GM19025 (cell line): ENCODE results near the gene RPS3.
"Not testable (repeated sequence)": the region's sequence is repeated elsewhere in the genome, so short reads cannot be mapped to it uniquely, and the experiment has no call there.

Experiments used
- ATAC-seq: cut with Tn5 transposase; IDR thresholded peaks from one replicate; pipeline ENCODE4 v1.9.1; 2021; ENCODE audit warnings: mild to moderate bottlenecking, low read depth, moderate library complexity; ENCODE audit not compliant: unreplicated experiment

The RPS3 gene

DNA sequence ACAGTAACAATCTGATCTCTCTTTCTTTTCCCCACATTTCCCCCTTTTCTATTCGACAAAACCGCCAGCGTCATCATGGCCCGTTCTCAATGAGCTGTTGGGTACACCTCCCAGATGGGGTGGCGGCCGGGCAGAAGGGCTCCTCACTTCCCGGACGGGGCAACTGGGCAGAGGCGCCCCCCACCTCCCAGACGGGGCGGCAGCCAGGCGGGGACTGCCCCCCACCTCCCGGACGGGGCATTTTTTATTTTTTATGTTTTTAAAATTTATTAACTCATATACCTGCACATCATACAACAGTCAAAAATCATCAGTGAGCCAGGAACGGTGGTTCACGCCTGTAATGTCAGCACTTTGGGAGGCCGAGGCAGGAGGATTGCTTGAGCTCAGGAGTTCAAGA lies 20.5 kb upstream of the RPS3 start:
- ATAC-seq = not testable (repeated sequence)

DNA sequence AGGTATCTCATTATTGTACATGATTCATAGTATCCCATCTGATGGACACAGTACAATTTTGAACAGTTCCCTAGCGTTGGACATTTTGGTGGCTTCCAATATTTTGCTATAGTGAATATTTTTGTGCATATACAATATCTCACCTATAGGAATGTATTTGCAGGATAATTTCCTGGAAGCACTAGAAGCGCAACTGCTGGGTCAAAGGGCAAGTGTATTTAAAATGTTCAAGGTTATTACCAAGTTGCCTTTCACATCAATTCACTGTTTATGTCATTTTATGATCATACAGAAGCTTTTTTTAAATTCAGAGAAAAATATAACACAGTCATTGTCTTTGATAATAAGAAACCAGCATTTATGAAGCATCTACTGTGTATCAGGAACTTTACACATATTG lies 19.1 kb upstream of the RPS3 start:
- no peak for ATAC-seq

DNA sequence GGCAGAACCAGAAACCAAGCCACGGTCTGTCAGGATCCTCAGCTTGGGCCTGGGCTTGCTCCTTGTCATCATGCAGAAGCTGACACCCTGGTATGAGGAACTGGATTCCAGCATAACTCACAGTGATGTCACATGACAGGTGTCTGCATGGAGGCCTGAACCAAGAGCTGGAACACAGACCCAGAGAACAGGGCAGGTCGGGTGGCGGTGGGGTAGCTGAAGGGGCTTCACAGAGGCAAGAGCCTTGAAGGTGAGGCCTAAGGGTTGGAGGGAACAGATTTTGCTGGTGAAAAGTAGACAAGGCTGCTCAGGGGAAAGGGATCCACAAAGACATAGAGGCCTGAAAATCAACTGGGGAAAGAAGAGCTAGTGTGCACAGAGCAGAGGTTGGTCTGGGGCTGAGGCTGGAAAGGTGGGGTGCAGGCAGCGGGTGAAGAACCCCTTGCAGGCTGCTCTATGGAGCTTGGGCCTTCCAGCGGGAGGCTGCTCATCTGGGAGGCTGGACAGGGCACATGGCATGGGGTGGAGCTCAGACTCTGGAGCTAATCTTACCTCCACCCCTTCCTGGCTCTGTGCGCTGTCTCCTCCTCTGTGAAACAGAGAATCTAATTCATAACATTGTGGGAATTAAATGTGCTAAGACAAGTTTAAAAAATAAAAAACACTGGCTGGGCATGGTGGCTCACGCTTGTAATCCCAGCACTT lies 18.4 kb upstream of the RPS3 start:
- no peak for ATAC-seq

DNA sequence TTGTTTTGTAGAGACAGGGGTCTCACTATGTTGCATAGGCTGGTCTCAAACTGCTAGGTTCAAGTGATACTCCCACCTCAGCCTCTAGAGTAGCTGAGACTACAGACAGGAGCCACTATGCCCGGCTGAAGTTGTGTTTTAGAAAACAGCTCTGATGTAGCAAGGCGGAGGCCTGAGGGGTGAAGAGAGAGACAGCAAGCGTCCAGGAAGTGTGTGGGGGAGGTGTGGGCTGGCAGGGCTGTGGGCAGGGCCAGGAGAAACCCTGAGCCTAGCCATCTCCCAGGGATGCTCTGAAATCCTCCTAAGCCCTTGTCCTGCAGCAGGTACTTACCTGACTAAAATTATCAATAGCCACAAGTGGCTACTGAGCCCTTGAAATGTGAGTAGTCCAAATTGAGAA lies 16.1 kb upstream of the RPS3 start:
- no peak for ATAC-seq

DNA sequence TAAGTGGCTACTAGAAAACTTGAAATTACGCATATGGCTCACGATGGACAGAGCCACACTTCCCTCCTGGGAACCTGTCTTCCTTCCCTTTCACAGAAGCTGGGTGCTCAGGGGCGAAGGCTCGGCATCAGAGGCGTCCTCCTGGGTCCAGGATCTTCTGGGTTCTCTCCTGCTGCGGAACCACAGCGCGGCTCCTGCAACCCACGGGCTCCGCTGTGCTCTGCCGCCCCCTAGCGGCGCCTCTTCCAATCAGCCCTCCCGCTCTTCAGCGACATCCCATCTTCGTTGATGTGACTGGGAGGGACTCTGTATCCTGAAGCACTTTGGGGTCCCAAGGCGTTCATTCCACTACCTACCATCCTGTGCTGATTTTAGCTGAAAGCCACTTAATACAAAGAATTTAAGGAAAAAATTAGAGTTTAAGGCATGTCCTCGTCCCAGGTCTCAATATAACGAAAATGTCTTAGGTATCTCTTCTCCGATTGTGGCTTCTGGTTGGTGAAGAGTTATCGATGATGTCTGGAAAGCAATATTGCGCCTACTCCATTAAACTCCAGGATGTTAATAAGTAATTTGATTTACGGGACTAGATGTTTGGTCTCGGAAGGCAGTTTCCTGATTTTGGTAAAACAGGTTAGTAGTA lies 14.8 kb upstream of the RPS3 start:
- ATAC-seq = no peak

DNA sequence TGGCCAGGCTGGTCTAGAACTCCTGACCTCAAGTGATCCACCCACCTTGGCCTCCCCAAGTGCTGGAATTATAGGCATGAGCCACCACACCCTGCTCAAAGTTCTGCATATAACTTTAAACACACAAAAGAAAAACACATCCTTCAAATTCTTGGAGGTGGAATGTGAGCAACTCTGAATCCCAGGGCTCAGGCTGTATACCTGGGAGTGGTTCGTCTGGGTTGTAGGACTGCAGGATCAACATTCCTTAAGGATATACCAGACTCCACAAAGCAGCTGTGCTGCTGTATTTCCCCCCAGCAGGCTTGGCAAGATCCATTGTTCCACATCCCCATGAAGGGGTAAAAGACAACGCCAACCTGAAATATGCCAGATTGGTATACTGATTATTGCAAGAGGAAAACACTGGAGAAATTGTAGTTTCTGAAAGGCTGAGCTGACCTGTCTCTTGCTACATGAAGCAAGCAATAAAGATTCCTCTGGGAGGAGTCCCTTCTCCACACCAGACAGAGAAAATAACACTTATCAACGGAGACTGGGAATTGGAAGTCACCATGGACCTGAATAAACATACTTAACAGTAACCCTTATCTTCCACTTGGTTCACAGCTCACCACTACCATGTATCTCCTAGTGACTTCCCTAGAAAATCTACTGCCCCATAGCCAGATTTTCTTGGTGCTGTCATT lies 12.2 kb upstream of the RPS3 start:
- no peak for ATAC-seq

DNA sequence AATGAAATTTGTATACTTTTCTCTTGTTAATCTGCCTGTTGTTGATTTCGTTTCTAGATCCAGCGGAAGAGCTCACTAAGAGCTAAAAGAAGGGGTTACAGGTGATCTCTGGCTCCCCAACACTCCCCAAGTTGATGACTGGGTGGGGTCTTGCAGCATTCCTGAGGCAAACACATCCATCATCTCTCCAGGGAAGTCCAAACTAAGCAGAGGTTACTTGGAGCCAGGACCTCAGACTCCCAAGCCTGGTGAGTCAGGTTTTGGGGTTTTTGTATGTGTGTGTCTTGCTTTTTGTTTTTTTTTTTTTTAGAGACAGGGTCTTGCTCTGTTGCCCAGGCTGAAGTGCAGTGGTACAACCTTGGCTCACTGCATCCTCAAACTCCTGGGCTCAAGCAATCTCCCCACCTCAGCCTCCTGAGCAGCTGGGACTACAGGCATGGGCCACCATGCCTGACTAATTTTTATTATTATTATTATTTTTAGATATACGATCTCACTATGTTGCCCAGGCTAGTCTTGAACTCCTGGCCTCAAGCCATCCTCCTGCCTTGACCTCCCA lies 11.5 kb upstream of the RPS3 start:
- ATAC-seq = no peak

DNA sequence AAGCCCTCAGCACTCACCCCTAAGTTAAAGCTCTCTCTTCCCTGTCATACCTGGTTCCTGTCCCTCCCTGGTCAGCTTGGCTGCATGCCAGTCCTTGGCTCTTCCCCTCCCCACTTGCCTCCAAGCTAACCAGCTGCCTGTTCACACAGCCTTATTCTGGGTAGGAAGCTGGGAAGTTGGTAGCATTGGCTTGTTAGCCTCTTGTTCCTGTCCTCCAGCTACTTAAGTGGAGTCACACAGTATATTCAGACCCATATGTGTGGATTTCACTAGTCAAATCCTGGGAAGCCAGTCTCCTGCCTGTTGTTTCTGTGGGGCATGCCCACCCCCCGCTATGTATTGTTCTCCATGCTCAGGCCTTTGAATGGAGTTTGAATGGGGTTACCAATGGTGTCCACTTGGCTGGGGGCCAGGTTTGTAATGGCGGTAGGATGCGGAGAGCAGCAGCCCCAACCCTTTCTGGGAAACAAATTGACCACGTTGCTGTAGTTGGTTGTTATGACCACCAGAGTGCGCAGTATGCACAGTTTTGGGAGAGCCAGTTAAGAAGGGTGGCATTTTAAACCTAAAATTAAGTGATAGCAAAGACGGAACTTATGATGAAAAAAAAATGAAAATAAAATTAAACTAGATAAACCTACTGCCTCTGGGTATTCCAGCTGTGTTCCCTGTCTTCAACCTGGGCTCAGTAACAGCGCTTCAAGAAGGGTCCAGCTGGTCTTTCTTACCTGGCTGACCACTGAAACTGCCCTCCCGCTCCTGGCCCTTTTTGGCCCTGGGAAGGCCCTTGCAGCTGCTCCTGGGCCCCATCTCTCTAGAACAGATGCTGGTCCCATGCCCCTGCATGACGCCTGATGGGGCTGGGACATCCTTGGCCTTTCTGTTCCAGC lies 10.7 kb upstream of the RPS3 start:
- no peak for ATAC-seq

DNA sequence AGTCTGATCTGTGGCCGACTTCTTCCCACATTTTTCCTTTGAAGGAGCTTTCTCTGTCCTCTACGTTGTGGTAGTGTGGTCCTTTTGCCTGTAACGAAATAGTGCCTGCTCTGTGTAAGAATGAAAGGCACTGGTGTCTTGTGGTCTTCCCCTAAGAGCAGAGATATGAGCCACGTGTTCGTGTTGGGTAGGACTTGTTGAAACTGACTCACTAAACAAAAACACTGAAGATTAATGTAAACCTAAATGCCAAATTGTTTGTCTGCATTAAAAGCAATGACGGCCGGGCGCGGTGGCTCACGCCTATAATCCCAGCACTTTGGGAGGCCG lies 10.1 kb upstream of the RPS3 start:
- no peak for ATAC-seq

DNA sequence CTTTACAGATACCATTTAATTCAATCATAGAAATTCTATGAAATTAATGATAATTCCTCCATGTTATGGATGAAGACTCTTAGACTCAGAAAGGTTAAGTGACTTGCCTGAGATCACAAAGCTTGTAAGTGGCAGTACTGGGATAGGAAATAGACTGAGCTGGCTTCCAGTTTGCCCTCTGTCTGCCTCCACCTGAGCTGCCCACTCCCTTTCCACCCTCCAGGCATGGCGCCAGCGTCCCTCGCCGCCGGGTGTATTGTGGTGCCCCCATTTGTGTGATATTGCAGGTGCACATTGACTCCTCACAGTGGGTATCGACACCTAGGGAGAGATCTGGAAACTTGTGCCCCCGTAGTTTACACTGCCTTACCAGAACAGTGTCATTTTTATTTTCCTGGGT lies 9.4 kb upstream of the RPS3 start:
- ATAC-seq = no peak

DNA sequence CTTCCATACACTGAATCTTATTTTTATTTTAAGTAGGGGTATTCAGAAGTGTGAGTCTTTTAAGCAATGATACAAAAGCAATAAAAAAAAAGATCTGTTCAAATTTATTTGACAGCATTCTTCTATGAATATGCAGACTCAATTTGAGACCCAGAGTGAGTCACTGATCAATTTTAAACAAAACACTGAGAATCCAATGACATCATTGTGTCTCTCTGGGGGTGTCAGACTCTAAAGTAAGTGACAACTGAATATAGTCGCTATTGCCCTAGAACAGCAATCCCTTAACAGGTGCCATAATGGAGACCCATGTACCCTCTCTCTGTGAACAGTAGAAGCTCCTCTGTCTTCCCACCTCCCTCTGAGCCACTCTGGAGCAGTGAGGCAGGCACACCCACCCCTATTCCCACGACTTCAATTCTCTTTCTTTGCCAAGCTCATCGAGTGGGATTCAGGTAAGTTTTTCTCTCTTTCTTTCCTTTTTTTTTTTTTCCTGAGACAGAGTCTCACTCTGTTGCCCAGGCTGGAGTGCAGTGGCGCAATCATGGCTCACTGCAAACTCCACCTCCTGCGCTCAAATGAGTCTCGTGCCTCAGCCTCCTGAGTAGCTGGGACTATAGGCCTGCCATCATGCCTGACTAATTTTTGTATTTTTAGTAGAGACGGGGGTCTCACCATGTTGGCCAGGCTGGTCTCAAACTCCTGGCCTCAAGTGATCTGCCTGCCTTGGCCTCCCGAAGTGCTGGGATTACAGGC lies 5.1 kb upstream of the RPS3 start:
- no peak for ATAC-seq

DNA sequence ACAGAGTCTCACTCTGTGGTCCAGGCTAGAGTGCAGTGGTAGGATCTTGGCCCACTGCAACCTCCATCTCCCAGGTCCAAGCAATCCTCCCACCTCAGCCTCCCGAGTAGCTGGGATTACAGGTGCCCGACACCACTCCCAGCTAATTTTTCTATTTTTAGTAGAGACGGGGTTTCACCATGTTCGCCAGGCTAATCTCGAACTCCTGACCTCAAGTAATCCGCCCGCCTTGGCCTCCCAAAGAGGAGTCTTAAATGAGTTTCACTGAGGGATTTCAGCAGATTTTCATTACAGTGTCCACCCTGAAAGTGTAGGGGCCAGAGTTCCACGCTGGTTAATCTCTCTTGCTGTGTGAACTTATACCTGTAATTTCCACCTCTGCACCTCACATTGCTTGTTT lies 412 bp upstream of the RPS3 start:
- no peak for ATAC-seq

DNA sequence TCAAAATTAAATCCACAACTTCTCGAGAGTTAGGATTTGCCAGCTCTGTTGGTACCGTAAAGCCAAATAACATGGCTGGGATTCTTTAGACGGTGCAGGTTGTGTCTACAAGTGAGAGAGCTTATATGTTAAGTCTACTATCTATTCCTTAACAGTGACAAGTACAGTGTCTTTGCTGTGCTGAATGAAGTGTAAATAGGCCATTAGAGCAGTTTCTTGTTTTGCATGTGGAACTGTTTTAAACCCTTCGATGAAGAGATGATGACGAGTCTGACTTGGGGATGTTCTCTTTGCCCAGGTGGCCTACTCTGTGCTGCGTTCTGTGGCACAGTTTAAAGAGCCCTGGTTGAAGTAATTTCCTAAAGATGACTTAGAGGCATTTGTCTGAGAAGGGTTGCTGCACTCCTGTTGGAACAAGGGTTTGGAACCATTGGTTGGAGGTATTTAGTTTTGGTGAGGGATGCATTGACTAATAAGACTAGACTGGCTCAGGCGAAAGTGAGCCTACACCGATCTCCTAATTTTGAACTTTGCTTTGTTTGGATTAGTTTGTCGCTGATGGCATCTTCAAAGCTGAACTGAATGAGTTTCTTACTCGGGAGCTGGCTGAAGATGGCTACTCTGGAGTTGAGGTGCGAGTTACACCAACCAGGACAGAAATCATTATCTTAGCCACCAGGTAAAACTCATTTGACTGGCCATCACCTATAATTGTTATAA lies 988 bp downstream of the RPS3 start:
- ATAC-seq = no peak

DNA sequence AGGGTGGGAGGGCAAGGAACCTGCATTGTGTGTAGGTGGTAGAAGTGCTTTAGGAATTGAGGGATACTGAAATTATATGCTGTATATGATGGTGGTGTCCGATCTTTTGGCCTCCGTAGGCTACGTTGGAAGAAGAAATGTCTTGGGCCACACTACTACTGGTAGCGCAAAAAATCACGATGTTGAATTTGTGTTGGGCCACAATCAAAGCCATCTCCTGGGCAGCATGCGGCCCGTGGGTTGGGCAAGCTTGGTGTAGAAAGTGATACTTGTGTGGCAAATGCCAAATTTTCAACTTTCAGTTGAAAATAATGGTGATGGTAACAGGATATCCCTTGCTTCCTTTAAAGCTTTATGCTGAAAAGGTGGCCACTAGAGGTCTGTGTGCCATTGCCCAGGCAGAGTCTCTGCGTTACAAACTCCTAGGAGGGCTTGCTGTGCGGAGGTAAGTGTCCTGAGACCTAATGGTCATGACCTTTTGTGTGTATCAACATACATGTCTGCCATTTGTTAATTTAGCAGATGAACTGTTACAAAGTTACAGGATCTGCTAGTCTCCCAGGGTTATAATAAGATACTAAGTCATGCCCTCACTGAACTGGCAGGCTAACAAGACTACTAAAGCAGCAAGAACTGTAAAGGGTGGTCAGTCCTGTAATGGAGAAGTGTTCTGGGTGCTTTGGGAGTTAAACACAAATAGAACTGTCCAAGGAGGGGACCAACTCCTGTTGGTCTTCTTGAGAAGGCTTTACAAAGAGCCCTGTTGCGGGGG lies 2.9 kb downstream of the RPS3 start:
- ATAC-seq = no peak

DNA sequence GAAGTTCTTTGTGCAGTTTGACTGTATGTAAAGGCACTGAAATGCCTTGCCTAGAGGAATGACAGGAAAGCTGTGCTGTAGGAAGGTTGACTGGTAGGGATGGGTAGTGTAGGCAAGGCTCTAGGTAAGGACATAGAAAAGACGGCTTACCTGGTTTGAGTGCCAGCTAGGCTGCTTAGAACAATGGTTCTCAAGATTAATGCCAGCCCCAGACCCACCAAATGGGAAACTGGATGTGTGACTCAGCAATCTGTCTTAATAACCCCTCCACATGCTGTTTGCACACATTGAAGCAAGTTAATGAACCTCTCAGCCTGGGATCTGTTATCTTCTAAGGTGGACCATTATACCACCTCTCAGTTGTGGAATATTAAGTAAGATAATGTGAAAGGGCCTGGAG lies 3.7 kb downstream of the RPS3 start:
- ATAC-seq = no peak

DNA sequence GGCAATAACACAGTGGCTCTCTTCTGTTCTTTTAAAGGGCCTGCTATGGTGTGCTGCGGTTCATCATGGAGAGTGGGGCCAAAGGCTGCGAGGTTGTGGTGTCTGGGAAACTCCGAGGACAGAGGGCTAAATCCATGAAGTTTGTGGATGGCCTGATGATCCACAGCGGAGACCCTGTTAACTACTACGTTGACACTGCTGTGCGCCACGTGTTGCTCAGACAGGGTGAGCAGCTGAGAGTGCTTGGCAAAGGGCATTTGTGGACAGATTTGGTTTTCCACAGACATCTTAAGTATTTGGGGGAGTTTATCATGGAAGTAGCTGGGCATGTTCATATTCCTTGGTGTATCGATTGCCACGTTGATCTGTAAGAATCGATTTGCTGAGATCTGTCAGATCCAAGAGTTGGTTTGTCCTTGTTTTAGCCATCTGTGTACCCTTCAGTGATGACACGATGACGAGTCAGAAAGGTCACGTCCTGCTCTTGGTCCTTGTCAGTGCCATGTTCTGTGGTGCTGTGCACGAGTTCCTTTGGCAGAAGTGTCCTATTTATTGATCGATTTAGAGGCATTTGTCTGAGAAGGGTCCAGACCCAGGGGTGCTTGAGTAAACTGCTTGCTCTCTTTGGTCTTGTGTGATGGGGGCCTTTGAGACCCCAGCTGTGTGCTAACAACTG lies 4.8 kb downstream of the RPS3 start:
- ATAC-seq = no peak

DNA sequence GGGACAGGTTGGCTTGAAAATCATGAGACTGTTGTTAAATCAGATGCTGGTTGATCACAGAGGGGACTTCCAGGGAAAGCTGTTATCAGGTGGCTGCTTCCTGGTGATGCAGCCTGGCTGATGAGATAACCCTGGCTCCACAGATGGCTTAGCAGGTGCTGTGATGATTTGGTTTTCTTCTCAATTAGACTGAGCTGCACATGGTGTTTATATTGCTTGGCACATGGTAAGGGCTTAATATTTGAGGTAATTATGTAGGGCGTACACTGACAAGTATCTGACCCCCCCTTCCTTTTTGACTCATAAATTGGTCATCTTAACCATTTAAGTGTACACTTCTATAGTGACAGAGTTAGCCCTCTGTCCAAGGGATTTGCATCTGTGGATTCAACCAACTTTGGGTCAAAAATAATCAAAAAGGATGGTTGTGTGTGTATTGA lies 7.0 kb downstream of the RPS3 start:
- ATAC-seq = no peak

DNA sequence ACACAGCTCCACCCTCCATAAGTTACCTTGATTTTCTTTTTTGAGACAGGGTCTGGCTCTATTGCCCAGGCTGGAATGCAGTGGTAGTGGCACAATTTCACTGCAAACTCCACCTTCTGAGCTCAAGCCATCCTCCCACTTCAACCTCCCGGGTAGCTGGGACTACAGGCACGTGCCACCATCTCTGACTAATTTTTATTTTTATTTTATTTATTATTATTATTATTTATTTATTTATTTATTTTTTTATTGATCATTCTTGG lies 9.6 kb downstream of the RPS3 start:
- ATAC-seq = no peak
